Pons (tissue), 1 donor: ENCODE data around the gene HSDL2.
A peak's percentile ranks its signal among the peaks of the same experiment; 100 is the strongest.
"Not testable (repeated sequence)": the region's sequence is repeated elsewhere in the genome, so short reads cannot be mapped to it uniquely, and the experiment has no call there.

Source experiments
- DNase-seq: peaks from one replicate; pipeline ENCODE4 v3.0.0-alpha.2; 2016; ENCODE audit warnings: low spot score

Gene HSDL2

GRCh38 chr9:112396872-112397271 is 17.0 kb downstream of the HSDL2 start:
- no peak for DNase-seq

- no peak for DNase-seq
Observed at GRCh38 chr9:112401175-112401815, 21.4 kb downstream of the HSDL2 start.

GRCh38 chr9:112403614-112404201 is 23.8 kb downstream of the HSDL2 start:
- DNase-seq = no peak

- DNase-seq = no peak
Observed at GRCh38 chr9:112404508-112404932, 24.6 kb downstream of the HSDL2 start.

GRCh38 chr9:112408275-112408674 is 28.4 kb downstream of the HSDL2 start:
- DNase-seq = no peak

GRCh38 chr9:112408819-112409218 is 28.9 kb downstream of the HSDL2 start:
- DNase-seq = no peak

- DNase-seq = no peak
Observed at GRCh38 chr9:112409758-112410157, 29.9 kb downstream of the HSDL2 start.

GRCh38 chr9:112411626-112412027 is 31.7 kb downstream of the HSDL2 start:
- no peak for DNase-seq

- DNase-seq = not testable (repeated sequence)
Observed at GRCh38 chr9:112413728-112414127, 33.8 kb downstream of the HSDL2 start.

- no peak for DNase-seq
Observed at GRCh38 chr9:112420208-112420607, 40.3 kb downstream of the HSDL2 start.

GRCh38 chr9:112421771-112422222 is 41.9 kb downstream of the HSDL2 start:
- no peak for DNase-seq

GRCh38 chr9:112422417-112423148 is 42.7 kb downstream of the HSDL2 start:
- no peak for DNase-seq

- DNase-seq = no peak
Observed at GRCh38 chr9:112430006-112430522, 50.2 kb downstream of the HSDL2 start.

- DNase-seq = no peak
Observed at GRCh38 chr9:112433499-112434392, 53.8 kb downstream of the HSDL2 start.

GRCh38 chr9:112434487-112434886 is 54.6 kb downstream of the HSDL2 start:
- DNase-seq = no peak

- no peak for DNase-seq
Observed at GRCh38 chr9:112437406-112437805, 57.5 kb downstream of the HSDL2 start.

- no peak for DNase-seq
Observed at GRCh38 chr9:112439171-112439570, 59.3 kb downstream of the HSDL2 start.

GRCh38 chr9:112439825-112440224 is 59.9 kb downstream of the HSDL2 start:
- no peak for DNase-seq

GRCh38 chr9:112443200-112443599 is 63.3 kb downstream of the HSDL2 start:
- peak; percentile 39 for DNase-seq

- DNase-seq = no peak
Observed at GRCh38 chr9:112443636-112444035, 63.7 kb downstream of the HSDL2 start.

- no peak for DNase-seq
Observed at GRCh38 chr9:112445196-112445595, 65.3 kb downstream of the HSDL2 start.

- no peak for DNase-seq
Observed at GRCh38 chr9:112446080-112446479, 66.2 kb downstream of the HSDL2 start.
